ENCODE data around the gene PRPF38A.
"Not testable (repeated sequence)": the region's sequence is repeated elsewhere in the genome, so short reads cannot be mapped to it uniquely, and the experiment has no call there.

The PRPF38A gene

GRCh38 chr1:52404116-52404974 lies at the start of gene PRPF38A, which contains the start of gene ORC1:
Gene PRPF38A, plus strand, starts transcription at chr1:52404602. Its CDS starts 148 bp downstream, at chr1:52404750.
Gene ORC1, minus strand, starts transcription at chr1:52404423. Its CDS starts 2,200 bp downstream, at chr1:52402223.
- DNase-seq = peak; percentile 99

GRCh38 chr1:52355436-52355835 lies 49.0 kb upstream of the PRPF38A start:
- DNase-seq = no peak

GRCh38 chr1:52355847-52356505 lies 48.4 kb upstream of the PRPF38A start:
- no peak for DNase-seq

GRCh38 chr1:52356818-52357355 lies 47.5 kb upstream of the PRPF38A start:
- no peak for DNase-seq

GRCh38 chr1:52357397-52357796 lies 47.0 kb upstream of the PRPF38A start:
- no peak for DNase-seq

GRCh38 chr1:52358851-52359497 lies 45.4 kb upstream of the PRPF38A start:
- DNase-seq = no peak

GRCh38 chr1:52359676-52360594 lies 44.5 kb upstream of the PRPF38A start:
- DNase-seq = no peak

- DNase-seq = no peak
Measured at GRCh38 chr1:52360595-52360968, 43.8 kb upstream of the PRPF38A start.

GRCh38 chr1:52364235-52364839 lies 40.1 kb upstream of the PRPF38A start:
- DNase-seq = peak in 1 of 2 experiments; percentile 19

- peak; percentile 29 to 45 for DNase-seq
Measured at GRCh38 chr1:52365071-52365745, 39.2 kb upstream of the PRPF38A start.

GRCh38 chr1:52365746-52366516 lies 38.5 kb upstream of the PRPF38A start, which contains the start of gene CC2D1B:
Gene CC2D1B, minus strand, starts transcription at chr1:52366205. Its CDS starts 1,585 bp downstream, at chr1:52364620.
- DNase-seq = peak; percentile 98 to 99

GRCh38 chr1:52366517-52366827 lies 37.9 kb upstream of the PRPF38A start:
- no peak for DNase-seq

- no peak for DNase-seq
Measured at GRCh38 chr1:52367272-52367671, 37.1 kb upstream of the PRPF38A start.

- DNase-seq = peak; percentile 61 to 67
Measured at GRCh38 chr1:52368383-52369172, 35.8 kb upstream of the PRPF38A start.

GRCh38 chr1:52369851-52370250 lies 34.6 kb upstream of the PRPF38A start:
- not testable (repeated sequence) for DNase-seq

GRCh38 chr1:52385376-52385775 lies 19.0 kb upstream of the PRPF38A start:
- no peak for DNase-seq

- no peak for DNase-seq
Measured at GRCh38 chr1:52386458-52386857, 17.9 kb upstream of the PRPF38A start.

- DNase-seq = no peak
Measured at GRCh38 chr1:52393174-52393573, 11.2 kb upstream of the PRPF38A start.

- DNase-seq = no peak
Measured at GRCh38 chr1:52399629-52400028, 4.8 kb upstream of the PRPF38A start.

Data from activated CD4-positive, alpha-beta T cell treated with anti-CD3 and anti-CD28 coated beads, Interleukin-2, amount 50 U/mL, for 48 hours (primary cell).